ENCODE data around the gene SPTSSB.

SPTSSB gene, protein sequence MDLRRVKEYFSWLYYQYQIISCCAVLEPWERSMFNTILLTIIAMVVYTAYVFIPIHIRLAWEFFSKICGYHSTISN

DNA sequence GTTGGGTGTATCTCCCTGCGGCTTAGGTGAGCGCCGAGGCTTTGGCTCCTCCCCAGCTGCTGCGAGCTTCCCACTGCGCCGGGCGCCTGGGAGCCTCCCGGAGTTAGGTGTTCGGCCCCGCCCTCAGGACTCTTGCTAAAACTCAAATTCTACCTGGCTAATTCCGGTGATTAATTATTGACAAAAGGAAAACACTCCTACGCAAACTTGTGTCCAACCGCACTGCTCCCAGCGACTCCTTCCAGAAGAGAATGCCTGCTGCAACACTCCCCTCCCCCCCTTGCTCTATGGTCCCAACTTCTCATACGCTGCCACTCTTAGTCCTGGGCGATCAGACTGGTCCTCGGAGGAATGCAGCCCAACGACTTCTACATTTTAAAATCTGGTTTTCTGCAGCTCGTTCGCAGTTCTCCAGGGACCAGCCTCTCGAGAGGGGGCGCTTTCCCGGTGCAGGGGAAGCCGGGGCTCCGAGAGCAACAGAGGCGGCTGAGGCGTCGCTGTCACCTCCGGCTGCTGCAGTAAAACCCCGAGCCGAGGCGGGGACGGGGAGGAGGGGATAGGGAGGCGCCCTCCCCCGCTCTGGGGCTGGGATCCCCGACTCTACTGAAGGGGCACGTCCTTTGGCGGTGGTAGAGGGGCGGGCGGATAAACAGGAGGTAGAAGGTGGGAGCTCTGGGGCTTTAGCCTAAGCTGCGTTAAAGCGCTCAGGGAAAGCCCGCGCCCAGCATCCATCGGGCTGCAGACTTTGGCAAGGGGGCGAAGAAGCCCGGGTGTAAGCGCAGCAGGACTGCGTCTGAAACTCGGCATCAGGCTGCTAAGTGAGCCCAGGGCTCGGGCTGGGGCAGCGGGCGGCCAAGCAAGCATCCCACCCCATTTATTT is at the start of gene SPTSSB:
Gene SPTSSB (minus strand): TSS at position 77 of the 880 bp plus-strand sequence. CDS start 25,194 bp downstream, outside the sequence.
- no peak for DNase-seq (ENCODE audit: low read depth, low spot score)

DNA sequence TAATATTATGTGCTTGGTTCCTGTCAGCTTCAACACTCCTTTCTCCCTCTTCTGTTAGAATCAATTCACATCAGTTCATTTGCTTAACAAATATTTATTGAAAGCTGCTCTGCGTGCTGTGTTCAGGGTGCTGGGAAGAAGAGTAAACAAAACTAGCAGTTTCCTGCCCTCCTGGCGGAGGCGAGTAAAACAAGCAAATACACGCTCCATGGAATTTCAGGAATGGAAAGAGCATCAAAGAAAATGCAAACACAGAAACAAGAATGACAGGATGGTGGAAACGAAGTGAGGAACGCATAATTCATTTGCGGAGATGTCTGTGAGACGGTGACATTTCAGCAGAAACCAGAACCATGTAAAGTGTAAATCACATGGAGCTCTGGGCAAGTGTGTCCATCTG is 49.4 kb upstream of the SPTSSB start:
- DNase-seq (ENCODE audit: low read depth, low spot score), result no peak

DNA sequence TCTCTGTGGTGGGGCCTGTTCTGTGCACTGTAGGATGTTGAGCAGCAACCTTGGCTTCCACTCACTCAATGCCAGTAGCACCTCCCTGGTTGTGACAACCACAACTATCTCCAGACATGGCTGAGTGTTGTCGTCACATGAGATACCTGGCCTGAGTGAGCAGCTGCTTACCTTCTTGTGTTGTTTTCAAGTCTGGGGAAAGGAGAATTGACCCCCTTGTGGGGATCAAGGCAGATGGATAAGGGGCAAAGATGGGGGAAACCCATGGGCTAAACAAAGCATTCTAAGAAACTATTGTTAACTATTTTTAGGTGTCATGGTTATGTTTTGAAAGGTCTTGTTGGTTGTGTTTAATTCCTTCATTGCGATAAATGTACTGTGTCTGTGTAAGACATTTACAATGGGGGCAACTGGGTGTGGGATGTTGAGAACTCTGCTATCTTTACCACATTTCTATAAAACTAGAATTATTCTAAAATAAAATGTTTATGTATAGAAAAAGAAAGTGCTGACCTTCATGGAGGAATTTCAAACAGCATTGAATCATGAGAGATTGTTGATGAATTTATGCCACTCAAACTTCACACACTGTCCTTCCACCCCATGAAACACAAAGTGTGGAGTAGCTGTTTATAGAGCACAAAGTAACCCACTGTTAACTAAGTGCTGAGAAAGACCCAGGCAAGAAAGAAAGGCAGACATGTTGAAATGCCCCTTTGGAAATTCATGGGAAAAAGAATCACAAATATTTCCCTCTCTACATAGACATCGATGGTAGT is 48.4 kb upstream of the SPTSSB start:
- DNase-seq (ENCODE audit: low read depth, low spot score), result no peak

DNA sequence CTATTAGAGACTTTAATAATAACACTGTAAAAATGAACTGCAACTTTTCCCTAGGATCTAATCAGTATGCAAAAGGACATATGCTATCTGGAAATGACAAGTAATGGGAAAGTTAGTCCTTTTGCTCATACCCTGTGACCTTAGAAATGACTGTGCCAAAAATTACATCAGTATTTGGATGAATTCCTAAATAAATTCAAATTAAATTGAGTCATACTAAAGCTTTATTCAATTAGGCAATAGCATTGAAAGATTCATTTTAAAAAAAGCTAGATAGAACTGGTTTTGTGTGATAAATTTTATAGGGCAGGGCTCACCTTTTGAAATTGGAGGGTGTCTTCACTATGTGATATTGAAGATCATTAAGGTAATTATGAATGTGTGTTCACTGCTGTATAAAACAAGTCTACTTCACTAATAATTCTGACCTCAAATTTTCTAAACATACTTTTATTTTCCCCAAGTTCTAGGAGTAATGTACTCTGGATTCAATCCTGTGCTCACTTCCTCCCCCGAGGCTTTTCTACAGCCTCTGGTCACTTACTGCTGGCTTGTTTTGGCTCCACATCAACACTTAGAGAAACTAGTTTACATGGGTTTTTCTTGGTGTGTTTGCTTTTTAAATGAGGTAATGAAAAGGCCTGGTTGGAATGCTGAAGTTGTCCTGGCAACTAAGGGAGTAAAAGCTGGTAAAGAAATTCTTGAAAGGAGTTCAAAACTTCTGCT is 44.4 kb upstream of the SPTSSB start:
- peak; percentile 58 for DNase-seq (ENCODE audit: low read depth, low spot score)

- no peak for DNase-seq (ENCODE audit: low read depth, low spot score)
Observed at GRCh38 chr3:161414907-161415306, 43.6 kb upstream of the SPTSSB start.

DNA sequence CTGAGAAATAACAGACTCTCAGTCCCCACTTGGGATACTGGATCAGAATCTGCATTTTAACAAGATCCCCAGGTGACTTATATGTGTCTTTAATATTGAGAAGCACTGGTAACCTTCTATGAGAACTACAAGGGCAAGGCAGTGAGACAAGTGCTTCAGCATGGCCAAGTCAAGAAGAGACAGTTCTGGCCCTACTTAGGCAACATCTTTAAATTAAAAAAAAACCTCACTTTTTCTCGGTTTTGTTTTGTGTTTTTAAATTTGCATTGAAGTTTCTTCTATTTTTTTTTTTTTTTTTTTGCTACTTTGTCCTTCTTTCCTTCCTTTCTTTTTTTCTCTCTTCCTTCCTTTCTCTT is 42.5 kb upstream of the SPTSSB start:
- DNase-seq (ENCODE audit: low read depth, low spot score), result no peak

DNA sequence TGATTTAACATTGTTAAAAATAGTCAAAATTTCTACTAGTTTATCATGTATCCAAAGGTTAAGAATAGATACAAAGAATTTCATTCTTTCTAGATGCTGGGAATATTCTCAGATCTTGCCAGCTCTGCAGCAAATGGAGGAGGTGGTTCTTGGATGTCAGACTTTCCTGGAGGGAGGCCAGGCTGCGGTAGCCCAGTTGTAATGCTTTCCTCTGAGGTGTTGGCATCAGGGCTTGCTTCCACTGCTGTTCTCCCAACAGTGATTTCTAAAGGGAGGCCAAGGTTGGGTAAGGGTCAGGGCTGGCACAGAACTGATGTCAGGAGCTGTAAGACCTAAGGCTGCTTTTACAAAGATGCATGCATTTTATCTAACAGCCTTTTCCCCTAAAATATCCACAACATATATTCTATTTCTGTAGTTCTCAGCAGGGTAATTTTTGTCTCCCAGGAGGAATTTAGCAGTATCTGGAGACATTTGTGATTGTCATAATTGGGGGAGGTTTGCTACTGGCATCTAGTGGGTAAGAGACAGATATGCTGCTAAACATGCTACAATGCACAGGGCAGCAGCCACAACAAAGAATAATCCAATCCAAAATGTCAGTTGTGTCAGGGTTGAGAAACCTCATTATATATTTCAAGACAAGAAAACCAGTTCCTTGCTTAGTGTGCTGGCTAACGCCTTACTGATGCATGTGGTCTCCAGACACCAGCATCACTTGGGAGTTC is 42.0 kb upstream of the SPTSSB start:
- DNase-seq (ENCODE audit: low read depth, low spot score), result no peak

DNA sequence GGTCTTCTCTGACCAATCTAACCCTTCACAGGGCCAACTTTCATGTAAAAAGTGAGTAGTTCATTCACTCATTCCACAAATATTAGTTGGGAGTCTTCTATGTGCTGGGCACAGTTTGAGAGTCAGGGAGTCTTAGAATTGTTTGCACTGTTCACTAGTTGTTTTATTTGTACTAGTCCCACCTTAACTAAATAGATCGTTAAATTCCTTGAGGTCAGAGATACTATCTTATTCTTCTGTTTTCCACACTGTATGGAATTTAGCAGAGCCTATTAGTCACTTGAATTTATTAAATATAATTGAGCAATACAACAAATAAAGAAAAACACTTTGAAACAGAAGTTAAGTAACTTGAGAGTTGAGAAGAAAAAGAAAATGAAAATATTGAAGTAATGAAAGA is 40.8 kb upstream of the SPTSSB start:
- no peak for DNase-seq (ENCODE audit: low read depth, low spot score)

- no peak for DNase-seq (ENCODE audit: low read depth, low spot score)
Observed at GRCh38 chr3:161409858-161410257, 38.5 kb upstream of the SPTSSB start.

GRCh38 chr3:161409069-161409468 is 37.8 kb upstream of the SPTSSB start:
- no peak for DNase-seq (ENCODE audit: low read depth, low spot score)

DNA sequence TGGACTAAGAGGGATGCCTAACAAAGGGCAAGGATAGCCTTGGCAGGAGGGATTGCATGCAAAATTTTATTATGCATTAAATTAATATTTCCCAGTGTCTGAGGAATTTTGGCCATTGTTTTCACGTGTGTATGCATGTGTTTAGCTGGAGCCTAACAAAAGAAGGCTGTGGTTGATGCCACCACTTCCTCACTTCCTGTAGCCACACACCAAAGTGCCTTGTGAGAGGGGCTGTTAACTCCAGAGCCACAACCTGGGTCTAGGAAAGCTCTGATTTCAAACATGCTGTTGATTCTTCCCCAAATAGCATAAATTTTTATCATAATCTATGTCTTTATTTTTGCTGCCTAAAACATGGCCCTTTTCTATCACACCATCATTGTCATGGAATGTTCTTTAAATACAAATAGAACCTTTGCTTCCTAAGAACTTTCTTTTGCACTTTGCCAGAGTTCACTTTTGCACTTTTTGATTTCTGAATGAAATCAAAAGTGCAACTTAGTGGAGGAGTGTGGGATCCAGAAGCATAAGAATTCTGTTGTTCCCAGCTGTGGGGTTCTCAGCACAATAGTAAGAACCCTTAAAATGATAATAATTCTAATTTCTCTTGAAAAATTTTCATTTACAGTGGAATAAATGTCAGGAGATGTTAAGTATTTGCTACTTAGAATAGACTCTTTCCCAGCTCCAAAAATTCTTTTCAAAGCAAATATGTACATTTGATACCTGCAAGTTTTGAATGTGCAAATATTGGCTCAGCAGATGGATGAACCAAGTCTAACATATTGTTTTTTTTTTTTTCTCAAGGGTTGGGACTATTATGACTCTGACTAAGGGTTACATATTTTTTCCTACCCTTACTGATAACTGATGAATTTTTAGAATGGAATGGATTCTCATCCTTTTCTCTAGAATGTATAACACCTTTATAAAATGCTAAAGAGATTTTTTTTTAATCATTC is 35.6 kb upstream of the SPTSSB start:
- DNase-seq (ENCODE audit: low read depth, low spot score), result no peak

GRCh38 chr3:161405836-161406235 is 34.5 kb upstream of the SPTSSB start:
- no peak for DNase-seq (ENCODE audit: low read depth, low spot score)

- no peak for DNase-seq (ENCODE audit: low read depth, low spot score)
Observed at GRCh38 chr3:161405087-161405486, 33.8 kb upstream of the SPTSSB start.

GRCh38 chr3:161403251-161403650 is 31.9 kb upstream of the SPTSSB start:
- no peak for DNase-seq (ENCODE audit: low read depth, low spot score)

- no peak for DNase-seq (ENCODE audit: low read depth, low spot score)
Observed at GRCh38 chr3:161401389-161401788, 30.1 kb upstream of the SPTSSB start.

DNA sequence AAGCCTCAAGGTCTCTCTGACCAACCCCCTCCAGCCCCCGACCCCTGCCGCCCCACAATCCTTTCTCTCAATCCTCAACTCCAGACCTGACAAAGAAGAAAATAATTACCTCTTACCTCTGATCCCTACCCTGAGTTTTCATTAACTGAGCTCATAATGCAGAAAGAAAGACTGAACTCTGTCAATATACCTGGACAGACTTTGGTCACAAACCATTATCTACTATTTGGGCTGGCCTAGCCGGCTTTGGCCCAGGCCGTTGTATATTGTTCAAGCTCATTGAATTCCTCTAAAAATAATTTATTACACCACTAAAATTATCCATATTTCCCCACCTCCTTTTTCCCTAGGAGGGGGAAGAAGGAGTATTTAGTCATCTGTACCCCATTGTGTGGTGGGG is 29.3 kb upstream of the SPTSSB start:
- DNase-seq (ENCODE audit: low read depth, low spot score), result no peak

DNA sequence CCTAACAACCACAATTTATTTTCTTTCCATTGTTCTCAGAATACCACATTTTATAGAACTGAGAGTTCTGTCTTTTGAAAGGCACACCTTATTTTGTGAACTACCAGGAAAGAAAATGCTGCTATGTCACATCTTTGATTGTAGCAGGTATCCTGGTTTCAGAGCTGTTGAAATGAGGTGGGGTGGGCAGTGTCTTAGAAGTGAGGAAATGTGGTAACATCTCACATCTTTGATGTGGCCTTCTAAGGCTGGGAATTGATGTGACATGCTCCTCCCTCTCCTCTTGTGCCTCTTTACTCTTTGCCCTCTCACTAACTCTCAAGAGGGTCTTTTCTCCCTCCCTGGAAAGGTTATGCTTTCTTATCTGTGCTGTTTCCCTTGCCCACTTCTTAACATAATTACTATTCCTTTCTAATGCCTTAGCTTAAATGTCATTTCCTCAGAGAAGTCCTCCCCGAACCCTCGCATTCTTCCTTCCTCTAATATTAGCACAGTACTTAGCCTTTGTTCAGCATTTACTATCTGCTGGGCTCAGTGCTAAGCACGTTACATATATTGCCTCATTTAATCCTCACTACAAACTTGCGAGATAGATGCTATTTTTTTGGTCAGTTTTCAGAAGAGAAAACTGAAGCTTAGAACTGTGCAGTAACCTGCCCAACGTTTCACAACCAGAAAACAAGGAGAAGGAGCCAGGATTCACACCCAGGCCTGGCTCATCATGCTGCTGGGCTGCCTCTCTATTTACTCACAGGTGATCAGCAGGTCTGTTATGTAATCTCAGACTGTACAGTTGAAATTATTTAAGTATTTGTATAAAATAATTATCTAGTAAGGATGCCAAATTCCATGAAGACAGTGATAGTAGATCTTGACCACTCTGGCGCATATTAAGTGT is 24.0 kb upstream of the SPTSSB start:
- DNase-seq (ENCODE audit: low read depth, low spot score), result no peak

DNA sequence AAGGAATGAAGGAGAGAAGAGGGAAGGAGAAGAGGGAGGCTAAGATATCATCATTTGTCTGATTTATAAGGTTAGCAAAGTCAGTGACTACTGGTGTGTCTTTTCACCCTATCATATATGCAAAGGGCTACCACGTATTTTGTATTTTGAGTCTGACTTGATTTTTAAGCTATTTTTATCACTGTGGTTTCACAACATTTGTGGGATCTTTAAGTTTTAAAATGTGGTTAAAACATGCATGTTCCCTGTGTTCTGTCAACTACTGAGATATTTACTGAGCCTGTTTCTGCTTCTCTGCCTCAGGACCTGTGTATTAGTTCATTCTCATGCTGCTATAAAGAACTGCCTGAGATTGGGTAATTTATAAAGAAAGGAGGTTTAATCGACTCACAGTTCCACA is 22.5 kb upstream of the SPTSSB start:
- no peak for DNase-seq (ENCODE audit: low read depth, low spot score)

- no peak for DNase-seq (ENCODE audit: low read depth, low spot score)
Observed at GRCh38 chr3:161393310-161393709, 22.0 kb upstream of the SPTSSB start.
